HCT116 (cell line): Measurements from ENCODE around the gene AS3MT. TPM values are rescaled to one million over a fixed set of nuclear protein-coding genes. Genes with fewer than 3 reads are reported as not detected.

Experiments
- ATAC-seq: fragments of 200-7000 bp; cut with Tn5 transposase; 2 replicates; pipeline ENCODE4 v1.9.1; 2020; ENCODE audit warnings: mild to moderate bottlenecking, moderate library complexity
- BruUV-seq: library from RNA; stranded (reverse); fragments of 400-500 nt; replicated peaks from 2 replicates; lab custom pipeline; 2021; lab: Mats Ljungman, UMichigan
- CTCF ChIA-PET: fragments of 300-600 bp; sonication (Branson Sonifier 250); formaldehyde crosslinking; loops from one replicate; lab custom pipeline; 2021; ENCODE audit warnings: antibody characterized with exemption; lab: Charles Lee
- POLR2A ChIA-PET: fragments of 300-600, 350-600 bp; sonication (Branson Sonifier 250); formaldehyde crosslinking; loops from one replicate; lab custom pipeline; 2021; ENCODE audit warnings: antibody characterized with exemption; lab: Charles Lee
- RAD21 ChIA-PET, 2 experiments: fragments of 300-600 bp; sonication (Branson Sonifier 250); formaldehyde crosslinking; loops; one replicate each; lab custom pipeline; 2023; ENCODE audit warnings: low total read pairs in 2 of 2; ENCODE audit not compliant: uncharacterized antibody in 2 of 2, unreplicated experiment in 2 of 2, low non-redundant PET in 1 of 2; lab: Charles Lee
- DNase-seq: peaks from one replicate; pipeline ENCODE4 v3.0.0-alpha.2; 2010; ENCODE audit warnings: low read depth, low spot score
- H2AFZ ChIP-seq: fragments of 200-600 bp; shearing (Covaris generic), sonication (generic); 2 replicates; pipeline ENCODE4 v1.6.1; 2017; ENCODE audit warnings: low read depth, mixed run types, mixed read lengths, antibody characterized with exemption, low read length; ENCODE audit not compliant: poor library complexity, severe bottlenecking
- H3K27ac ChIP-seq: 2 replicates; pipeline ENCODE4 v1.5.1; 2012; ENCODE audit warnings: low read depth, low read length
- H3K27me3 ChIP-seq: fragments of 200-600 bp; sonication (generic); 2 replicates; pipeline ENCODE4 v1.6.1; 2016; ENCODE audit warnings: mixed run types, low read length, mixed read lengths; ENCODE audit not compliant: insufficient read depth
- H3K36me3 ChIP-seq, 2 experiments: fragments of 200-500 bp in 1 of 2; fragments of 200-600 bp in 1 of 2; sonication (Bioruptor generic) in 1 of 2; sonication (generic) in 1 of 2; 2 replicates each; pipeline versions ENCODE4 v1.5.1 to v1.6.1; 2014 to 2016; ENCODE audit warnings: low read length in 2 of 2, inconsistent platforms in 1 of 2, mixed read lengths in 1 of 2, mixed run types in 1 of 2; ENCODE audit not compliant: insufficient read depth in 2 of 2, control insufficient read depth in 1 of 2
- H3K4me1 ChIP-seq, 2 experiments: fragments of 200-600 bp in 1 of 2; sonication (generic) in 1 of 2; 2 replicates each; pipeline versions ENCODE4 v1.5.1 to v1.6.1; 2012 to 2017; ENCODE audit warnings: low read length in 2 of 2, inconsistent platforms in 1 of 2, mild to moderate bottlenecking in 1 of 2, mixed read lengths in 1 of 2, mixed run types in 1 of 2, moderate library complexity in 1 of 2; ENCODE audit not compliant: insufficient read depth in 2 of 2, control insufficient read depth in 1 of 2
- H3K4me2 ChIP-seq: fragments of 200-600 bp; sonication (generic); 2 replicates; pipeline ENCODE4 v1.6.1; 2017; ENCODE audit warnings: mixed run types, low read length, mixed read lengths
- H3K4me3 ChIP-seq, 2 experiments: fragments of 200-600 bp in 1 of 2; sonication (generic) in 1 of 2; replicated peaks in 1 of 2; 2 replicates each; pipeline ENCODE4 v1.5.1; 2011 to 2016; ENCODE audit warnings: low read length in 2 of 2, control low read depth in 1 of 2, low read depth in 1 of 2, mild to moderate bottlenecking in 1 of 2, mixed read lengths in 1 of 2, mixed run types in 1 of 2
- H3K79me2 ChIP-seq: fragments of 200-600 bp; sonication (generic); 2 replicates; pipeline ENCODE4 v1.6.1; 2017; ENCODE audit warnings: mild to moderate bottlenecking, mixed run types, low read length, moderate library complexity, mixed read lengths; ENCODE audit not compliant: insufficient read depth
- H3K9ac ChIP-seq: fragments of 200-600 bp; sonication (generic); 2 replicates; pipeline ENCODE4 v1.6.1; 2016; ENCODE audit warnings: low read length, mixed read lengths
- H3K9me2 ChIP-seq: fragments of 200-600 bp; sonication (generic), shearing (Covaris generic); 2 replicates; pipeline ENCODE4 v1.6.1; 2017; ENCODE audit warnings: mixed run types, mild to moderate bottlenecking, moderate library complexity; ENCODE audit not compliant: insufficient read depth
- H3K9me3 ChIP-seq, 2 experiments: fragments of 200-500 bp in 1 of 2; fragments of 200-600 bp in 1 of 2; sonication (Bioruptor generic) in 1 of 2; sonication (generic) in 1 of 2; 2 replicates each; pipeline ENCODE4 v1.6.1; 2014 to 2017; ENCODE audit warnings: low read length in 2 of 2, mixed read lengths in 2 of 2, inconsistent platforms in 1 of 2, low read depth in 1 of 2, mild to moderate bottlenecking in 1 of 2, mixed run types in 1 of 2, moderate library complexity in 1 of 2; ENCODE audit not compliant: control insufficient read depth in 1 of 2, insufficient read depth in 1 of 2
- H4K20me1 ChIP-seq: fragments of 200-600 bp; sonication (generic), shearing (Covaris generic); 2 replicates; pipeline ENCODE4 v1.6.1; 2017; ENCODE audit warnings: mixed run types, mild to moderate bottlenecking, moderate library complexity; ENCODE audit not compliant: insufficient read depth
- CBX3 ChIP-seq: IDR thresholded peaks from 2 replicates; pipeline ENCODE4 v1.6.1; 2012; ENCODE audit warnings: low read depth
- EGR1 ChIP-seq: IDR thresholded peaks from 2 replicates; pipeline ENCODE4 v1.6.1; 2012; ENCODE audit warnings: low read depth
- ELF1 ChIP-seq: IDR thresholded peaks from 2 replicates; pipeline ENCODE4 v1.6.1; 2012; ENCODE audit warnings: low read depth, borderline replicate concordance
- EZH2 ChIP-seq: fragments of 200-600 bp; sonication (generic); IDR thresholded peaks from 2 replicates; pipeline ENCODE4 v1.6.1; 2017; ENCODE audit warnings: antibody characterized with exemption, mixed run types
- EZH2phosphoT487 ChIP-seq: fragments of 200-600 bp; IDR thresholded peaks from 2 replicates; pipeline ENCODE4 v1.6.1; 2018; ENCODE audit warnings: antibody characterized with exemption, borderline replicate concordance
- FOSL1 ChIP-seq: IDR thresholded peaks from 2 replicates; pipeline ENCODE4 v1.6.1; 2012; ENCODE audit warnings: low read depth
- JUND ChIP-seq: IDR thresholded peaks from 2 replicates; pipeline ENCODE4 v1.6.1; 2012
- POLR2A ChIP-seq: IDR thresholded peaks from 2 replicates; pipeline ENCODE4 v1.7.0; 2011; ENCODE audit warnings: borderline replicate concordance; ENCODE audit not compliant: insufficient read depth, insufficient read length; ENCODE audit errors: extremely low read depth
- POLR2AphosphoS5 ChIP-seq: IDR thresholded peaks from 2 replicates; pipeline ENCODE4 v1.6.1; 2011; ENCODE audit warnings: mild to moderate bottlenecking, low read depth, low read length, moderate library complexity
- RAD21 ChIP-seq: IDR thresholded peaks from 2 replicates; pipeline ENCODE4 v1.6.1; 2012; ENCODE audit warnings: low read depth, mild to moderate bottlenecking
- SP1 ChIP-seq: IDR thresholded peaks from 2 replicates; pipeline ENCODE4 v1.6.1; 2012; ENCODE audit warnings: low read depth
- SRF ChIP-seq: IDR thresholded peaks from 2 replicates; pipeline ENCODE4 v1.6.1; 2012; ENCODE audit warnings: low read depth
- TCF7L2 ChIP-seq: IDR thresholded peaks from 2 replicates; pipeline ENCODE4 v1.7.0; 2011; ENCODE audit warnings: borderline replicate concordance, inconsistent platforms; ENCODE audit not compliant: insufficient read depth, insufficient read length; ENCODE audit errors: extremely low read depth
- YY1 ChIP-seq: IDR thresholded peaks from 2 replicates; pipeline ENCODE4 v1.6.1; 2011; ENCODE audit warnings: low read length, low read depth, moderate library complexity, mild to moderate bottlenecking; ENCODE audit not compliant: insufficient replicate concordance; ENCODE audit errors: extremely low read depth
- ZFX ChIP-seq: fragments of 450-650 bp; IDR thresholded peaks from 2 replicates; pipeline ENCODE4 v1.6.1; 2017
- intact Hi-C: fragments of 100-400 bp; cut with micrococcal nuclease; formaldehyde crosslinking; loops from 2 replicates; pipeline ENCODE4 v1.10.0; 2022
- total RNA-seq: library from RNA; stranded (reverse); gene quantifications from one replicate; pipeline ENCODE4 v1.2.1, GENCODE V29; 2021; ENCODE audit not compliant: unreplicated experiment
- TF ChIP-seq, protein P1 (sequence below): IDR thresholded peaks from 2 replicates; pipeline ENCODE4 v1.6.1; 2012
- TF ChIP-seq, protein P2 (sequence below): IDR thresholded peaks from 2 replicates; pipeline ENCODE4 v1.6.1; 2012; ENCODE audit warnings: low read depth
- TF ChIP-seq, protein P3 (sequence below): IDR thresholded peaks from 2 replicates; pipeline ENCODE4 v1.6.1; 2012
- TF ChIP-seq, protein P4 (sequence below): IDR thresholded peaks from 2 replicates; pipeline ENCODE4 v1.6.1; 2011; ENCODE audit warnings: mild to moderate bottlenecking, low read length, moderate library complexity; ENCODE audit not compliant: insufficient replicate concordance; ENCODE audit errors: extremely low read depth
- TF ChIP-seq, protein P5 (sequence below), 3 experiments: fragments of 200-600 bp in 1 of 3; sonication (generic) in 1 of 3; IDR thresholded peaks in 2 of 3; conservative IDR thresholded peaks in 1 of 3; 2 replicates each; pipeline ENCODE4 v1.5.1; 2012 to 2017; ENCODE audit warnings: low read depth in 2 of 3, low read length in 2 of 3, antibody characterized with exemption in 1 of 3, borderline replicate concordance in 1 of 3, control low read depth in 1 of 3, mild to moderate bottlenecking in 1 of 3, mixed read lengths in 1 of 3, mixed run types in 1 of 3, moderate library complexity in 1 of 3; ENCODE audit not compliant: insufficient read depth in 1 of 3

The AS3MT gene
- total RNA-seq, 1 experiment from 2014 or later, result 0.79 TPM

DNA sequence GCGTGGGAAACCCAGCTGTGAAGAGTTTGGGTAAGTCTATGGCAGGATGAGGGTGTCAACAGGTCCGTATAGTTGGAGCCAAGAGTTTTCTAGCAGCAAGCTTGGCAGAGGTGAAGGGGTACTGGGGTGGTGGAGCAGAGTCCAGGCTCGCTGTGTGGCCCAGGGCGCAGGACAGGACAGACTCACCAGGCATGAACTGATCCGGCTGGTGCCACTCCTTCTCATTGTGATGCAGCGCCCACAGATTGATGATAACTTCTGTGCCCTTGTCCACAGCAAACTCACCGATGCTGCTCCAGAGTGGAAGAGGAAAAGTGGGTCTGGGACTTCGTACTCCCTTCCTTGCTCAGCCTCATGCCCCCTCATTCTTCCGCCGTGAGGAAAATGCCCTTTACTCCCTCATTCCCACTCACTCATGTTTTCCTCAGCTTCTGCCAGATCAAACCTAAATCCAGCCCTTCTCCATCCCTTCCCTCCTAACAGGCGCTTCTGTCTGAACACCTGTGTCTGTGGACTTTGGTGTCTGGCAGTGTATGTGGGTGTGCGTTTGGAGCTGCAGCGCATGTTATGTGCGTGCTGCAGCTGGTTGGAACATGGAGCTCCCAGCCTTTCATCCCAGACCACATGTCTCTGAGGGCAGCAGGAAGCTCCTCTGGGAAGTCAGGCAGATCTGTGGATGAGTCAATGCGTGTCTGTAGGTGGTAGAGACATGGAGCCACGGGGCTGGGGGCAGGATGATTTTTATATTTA is 37.8 kb upstream of the AS3MT start:
- BruUV-seq, result no TSS peak
- no peak for ATAC-seq
- no peak overlapping the region for H3K27ac ChIP-seq
- ChIA-PET RAD21 (no interaction called here), CTCF (no interaction called here)
- H3K9me2 ChIP-seq, result no peaks in the 10 kb centered on the region
- TF ChIP-seq EZH2phosphoT487, result no peak
- TF ChIP-seq, protein P1, sequence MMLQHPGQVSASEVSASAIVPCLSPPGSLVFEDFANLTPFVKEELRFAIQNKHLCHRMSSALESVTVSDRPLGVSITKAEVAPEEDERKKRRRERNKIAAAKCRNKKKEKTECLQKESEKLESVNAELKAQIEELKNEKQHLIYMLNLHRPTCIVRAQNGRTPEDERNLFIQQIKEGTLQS, result no peak
- no peak for TF ChIP-seq JUND
- TF ChIP-seq ZFX, result no peak
- TF ChIP-seq SP1, result no peak
- TF ChIP-seq ELF1, result no peak
- TF ChIP-seq, protein P2, sequence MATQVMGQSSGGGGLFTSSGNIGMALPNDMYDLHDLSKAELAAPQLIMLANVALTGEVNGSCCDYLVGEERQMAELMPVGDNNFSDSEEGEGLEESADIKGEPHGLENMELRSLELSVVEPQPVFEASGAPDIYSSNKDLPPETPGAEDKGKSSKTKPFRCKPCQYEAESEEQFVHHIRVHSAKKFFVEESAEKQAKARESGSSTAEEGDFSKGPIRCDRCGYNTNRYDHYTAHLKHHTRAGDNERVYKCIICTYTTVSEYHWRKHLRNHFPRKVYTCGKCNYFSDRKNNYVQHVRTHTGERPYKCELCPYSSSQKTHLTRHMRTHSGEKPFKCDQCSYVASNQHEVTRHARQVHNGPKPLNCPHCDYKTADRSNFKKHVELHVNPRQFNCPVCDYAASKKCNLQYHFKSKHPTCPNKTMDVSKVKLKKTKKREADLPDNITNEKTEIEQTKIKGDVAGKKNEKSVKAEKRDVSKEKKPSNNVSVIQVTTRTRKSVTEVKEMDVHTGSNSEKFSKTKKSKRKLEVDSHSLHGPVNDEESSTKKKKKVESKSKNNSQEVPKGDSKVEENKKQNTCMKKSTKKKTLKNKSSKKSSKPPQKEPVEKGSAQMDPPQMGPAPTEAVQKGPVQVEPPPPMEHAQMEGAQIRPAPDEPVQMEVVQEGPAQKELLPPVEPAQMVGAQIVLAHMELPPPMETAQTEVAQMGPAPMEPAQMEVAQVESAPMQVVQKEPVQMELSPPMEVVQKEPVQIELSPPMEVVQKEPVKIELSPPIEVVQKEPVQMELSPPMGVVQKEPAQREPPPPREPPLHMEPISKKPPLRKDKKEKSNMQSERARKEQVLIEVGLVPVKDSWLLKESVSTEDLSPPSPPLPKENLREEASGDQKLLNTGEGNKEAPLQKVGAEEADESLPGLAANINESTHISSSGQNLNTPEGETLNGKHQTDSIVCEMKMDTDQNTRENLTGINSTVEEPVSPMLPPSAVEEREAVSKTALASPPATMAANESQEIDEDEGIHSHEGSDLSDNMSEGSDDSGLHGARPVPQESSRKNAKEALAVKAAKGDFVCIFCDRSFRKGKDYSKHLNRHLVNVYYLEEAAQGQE, result no peak
- no peak for TF ChIP-seq CBX3
- no peak for TF ChIP-seq EZH2
- no peak for TF ChIP-seq POLR2AphosphoS5
- TF ChIP-seq TCF7L2, result no peak
- TF ChIP-seq, protein P3, sequence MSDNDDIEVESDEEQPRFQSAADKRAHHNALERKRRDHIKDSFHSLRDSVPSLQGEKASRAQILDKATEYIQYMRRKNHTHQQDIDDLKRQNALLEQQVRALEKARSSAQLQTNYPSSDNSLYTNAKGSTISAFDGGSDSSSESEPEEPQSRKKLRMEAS, result no peak
- no peak for TF ChIP-seq RAD21
- TF ChIP-seq, protein P4, sequence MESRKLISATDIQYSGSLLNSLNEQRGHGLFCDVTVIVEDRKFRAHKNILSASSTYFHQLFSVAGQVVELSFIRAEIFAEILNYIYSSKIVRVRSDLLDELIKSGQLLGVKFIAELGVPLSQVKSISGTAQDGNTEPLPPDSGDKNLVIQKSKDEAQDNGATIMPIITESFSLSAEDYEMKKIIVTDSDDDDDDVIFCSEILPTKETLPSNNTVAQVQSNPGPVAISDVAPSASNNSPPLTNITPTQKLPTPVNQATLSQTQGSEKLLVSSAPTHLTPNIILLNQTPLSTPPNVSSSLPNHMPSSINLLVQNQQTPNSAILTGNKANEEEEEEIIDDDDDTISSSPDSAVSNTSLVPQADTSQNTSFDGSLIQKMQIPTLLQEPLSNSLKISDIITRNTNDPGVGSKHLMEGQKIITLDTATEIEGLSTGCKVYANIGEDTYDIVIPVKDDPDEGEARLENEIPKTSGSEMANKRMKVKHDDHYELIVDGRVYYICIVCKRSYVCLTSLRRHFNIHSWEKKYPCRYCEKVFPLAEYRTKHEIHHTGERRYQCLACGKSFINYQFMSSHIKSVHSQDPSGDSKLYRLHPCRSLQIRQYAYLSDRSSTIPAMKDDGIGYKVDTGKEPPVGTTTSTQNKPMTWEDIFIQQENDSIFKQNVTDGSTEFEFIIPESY, result no peak
- TF ChIP-seq SRF, result no peak
- TF ChIP-seq YY1, result no peak
- TF ChIP-seq, protein P5, sequence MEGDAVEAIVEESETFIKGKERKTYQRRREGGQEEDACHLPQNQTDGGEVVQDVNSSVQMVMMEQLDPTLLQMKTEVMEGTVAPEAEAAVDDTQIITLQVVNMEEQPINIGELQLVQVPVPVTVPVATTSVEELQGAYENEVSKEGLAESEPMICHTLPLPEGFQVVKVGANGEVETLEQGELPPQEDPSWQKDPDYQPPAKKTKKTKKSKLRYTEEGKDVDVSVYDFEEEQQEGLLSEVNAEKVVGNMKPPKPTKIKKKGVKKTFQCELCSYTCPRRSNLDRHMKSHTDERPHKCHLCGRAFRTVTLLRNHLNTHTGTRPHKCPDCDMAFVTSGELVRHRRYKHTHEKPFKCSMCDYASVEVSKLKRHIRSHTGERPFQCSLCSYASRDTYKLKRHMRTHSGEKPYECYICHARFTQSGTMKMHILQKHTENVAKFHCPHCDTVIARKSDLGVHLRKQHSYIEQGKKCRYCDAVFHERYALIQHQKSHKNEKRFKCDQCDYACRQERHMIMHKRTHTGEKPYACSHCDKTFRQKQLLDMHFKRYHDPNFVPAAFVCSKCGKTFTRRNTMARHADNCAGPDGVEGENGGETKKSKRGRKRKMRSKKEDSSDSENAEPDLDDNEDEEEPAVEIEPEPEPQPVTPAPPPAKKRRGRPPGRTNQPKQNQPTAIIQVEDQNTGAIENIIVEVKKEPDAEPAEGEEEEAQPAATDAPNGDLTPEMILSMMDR (IDR thresholded peaks at IDR 0.05 in 2 of 3, conservative IDR thresholded peaks at IDR 0.05 in 1 of 3; ENCODE audit: borderline replicate concordance in 1 of 3, insufficient read depth in 1 of 3, low read depth in 2 of 3, low read length in 2 of 3), result no peak
- TF ChIP-seq POLR2A, result no peak
- TF ChIP-seq EGR1, result no peak
- TF ChIP-seq FOSL1, result no peak
- TF ChIP-seq, all 23 proteins: peak for 0
- Histone ChIP-seq H3K4me1 (no peaks in the 10 kb centered on the region; a peak in 1 of 4 replicates), H3K36me3 (no peaks in the 10 kb centered on the region), H3K9me3 (no peaks in the 10 kb centered on the region), H3K27me3 (no peaks in the 10 kb centered on the region; the same call in 1 of the 2 replicates), H3K9ac (no peak overlapping the region), H4K20me1 (no peaks in the 10 kb centered on the region), H3K4me3 (no peak overlapping the region), H2AFZ (no peak overlapping the region), H3K79me2 (no peaks in the 10 kb centered on the region), H3K4me2 (no peak overlapping the region)
- intact Hi-C loops, result no loop called here
- POLR2A ChIA-PET, result interaction anchor here (0.6 kb wide), 1 partner anchor 408 kb away, joined by 3 read pairs; no protein-coding TSS in a partner anchor
- no peak for DNase-seq
